H1 (cell line): Measurements from ENCODE around the gene OR5A1. TPM values are rescaled to one million over a fixed set of nuclear protein-coding genes. Genes with fewer than 3 reads are reported as not detected.

Experiments used
- CTCF ChIA-PET: fragments of 300-600 bp; sonication (Branson Sonifier 250); formaldehyde crosslinking; loops from one replicate; lab custom pipeline; 2021; ENCODE audit not compliant: partially characterized antibody; lab: Charles Lee
- POLR2A ChIA-PET: fragments of 300-600 bp; sonication (Branson Sonifier 250); formaldehyde crosslinking; loops from one replicate; lab custom pipeline; 2021; ENCODE audit warnings: inconsistent platforms; ENCODE audit not compliant: partially characterized antibody; lab: Charles Lee
- DNase-seq, 2 experiments: peaks; one replicate each; pipeline versions ENCODE4 v3.0.0 to v3.0.0-alpha.2; 2010 to 2022; ENCODE audit warnings: low spot score in 2 of 2, low read depth in 1 of 2, mixed read lengths in 1 of 2
- FAIRE-seq: peaks from 2 replicates; lab custom pipeline; 2011; peaks lifted over from hg19 to GRCh38; lab: Jason Lieb, UNC
- H2AFZ ChIP-seq: 2 replicates; pipeline ENCODE4 v1.8.1; 2012; ENCODE audit warnings: low read length, inconsistent platforms
- H2AK5ac ChIP-seq: 2 replicates; pipeline ENCODE4 v1.6.1; 2013; ENCODE audit warnings: low read depth, low read length
- H2BK120ac ChIP-seq: replicated peaks from 2 replicates; pipeline ENCODE3; 2013; ENCODE audit warnings: low read depth, low read length, inconsistent platforms
- H2BK12ac ChIP-seq: 2 replicates; pipeline ENCODE4 v1.6.1; 2013; ENCODE audit warnings: low read depth, low read length
- H2BK15ac ChIP-seq: 2 replicates; pipeline ENCODE4 v1.6.1; 2013; ENCODE audit warnings: low read length
- H2BK20ac ChIP-seq: 2 replicates; pipeline ENCODE4 v1.6.1; 2013; ENCODE audit warnings: low read length
- H2BK5ac ChIP-seq: 2 replicates; pipeline ENCODE4 v1.6.1; 2013; ENCODE audit warnings: low read depth, low read length
- H3K14ac ChIP-seq: 2 replicates; pipeline ENCODE4 v1.6.1; 2013; ENCODE audit warnings: inconsistent platforms; ENCODE audit not compliant: insufficient read length
- H3K18ac ChIP-seq: 2 replicates; pipeline ENCODE4 v1.6.1; 2013; ENCODE audit warnings: low read length; ENCODE audit errors: extremely low read depth
- H3K23ac ChIP-seq: 2 replicates; pipeline ENCODE4 v1.6.1; 2013; ENCODE audit warnings: inconsistent platforms; ENCODE audit not compliant: insufficient read length
- H3K23me2 ChIP-seq: 2 replicates; pipeline ENCODE4 v1.6.1; 2013; ENCODE audit warnings: low read depth, low read length
- H3K27ac ChIP-seq: 2 replicates; pipeline ENCODE4 v1.6.1; 2011; ENCODE audit warnings: low read depth, low read length, inconsistent platforms
- H3K27me3 ChIP-seq, 4 experiments: replicated peaks in 1 of 4; 1 replicate in 1 of 4; 2 replicates in 3 of 4; pipeline versions ENCODE4 v1.6.1 to v1.8.1; 2011 to 2013; ENCODE audit warnings: low read length in 3 of 4, mild to moderate bottlenecking in 3 of 4, inconsistent platforms in 2 of 4, mixed read lengths in 2 of 4, moderate library complexity in 1 of 4; ENCODE audit not compliant: control insufficient read depth in 3 of 4, insufficient read depth in 3 of 4; ENCODE audit errors: extremely low read depth in 1 of 4
- H3K36me3 ChIP-seq, 4 experiments: 2 replicates each; pipeline versions ENCODE4 v1.6.1 to v1.8.1; 2011 to 2013; ENCODE audit warnings: mild to moderate bottlenecking in 4 of 4, low read length in 3 of 4, moderate library complexity in 2 of 4, control low read depth in 1 of 4, inconsistent platforms in 1 of 4; ENCODE audit not compliant: insufficient read depth in 4 of 4, control insufficient read depth in 2 of 4
- H3K4ac ChIP-seq: replicated peaks from 2 replicates; pipeline ENCODE3; 2013; ENCODE audit warnings: low read length, low read depth, mixed read lengths, inconsistent platforms; ENCODE audit not compliant: insufficient read length
- H3K4me1 ChIP-seq, 4 experiments: replicated peaks in 1 of 4; 1 replicate in 1 of 4; 2 replicates in 3 of 4; pipeline versions ENCODE4 v1.6.1 to v1.8.1; 2011 to 2013; ENCODE audit warnings: low read length in 3 of 4, inconsistent platforms in 2 of 4, mixed read lengths in 1 of 4; ENCODE audit not compliant: insufficient read depth in 4 of 4, control insufficient read depth in 3 of 4
- H3K4me2 ChIP-seq, 2 experiments: 2 replicates each; pipeline versions ENCODE4 v1.6.1 to v1.8.1; 2011 to 2013; ENCODE audit warnings: low read depth in 2 of 2, low read length in 2 of 2, control low read depth in 1 of 2, inconsistent platforms in 1 of 2, mild to moderate bottlenecking in 1 of 2; ENCODE audit not compliant: insufficient read depth in 1 of 2
- H3K4me3 ChIP-seq, 4 experiments: fragments of 200-600, 300-600 bp in 1 of 4; sonication (generic), shearing (Covaris generic), sonication (Bioruptor Twin) in 1 of 4; 2 replicates each; pipeline versions ENCODE4 v1.5.1 to v1.8.1; 2011 to 2016; ENCODE audit warnings: low read length in 4 of 4, low read depth in 3 of 4, control low read depth in 2 of 4, inconsistent platforms in 2 of 4, mild to moderate bottlenecking in 2 of 4, mixed read lengths in 1 of 4, moderate library complexity in 1 of 4; ENCODE audit not compliant: insufficient read depth in 2 of 4; ENCODE audit errors: extremely low read depth in 1 of 4
- H3K56ac ChIP-seq: replicated peaks from 2 replicates; pipeline ENCODE3; 2013; ENCODE audit warnings: low read depth, mild to moderate bottlenecking, mixed read lengths, low read length, inconsistent platforms; ENCODE audit not compliant: insufficient read length
- H3K79me1 ChIP-seq: 2 replicates; pipeline ENCODE4 v1.6.1; 2013; ENCODE audit warnings: low read depth, low read length, control low read depth
- H3K79me2 ChIP-seq, 2 experiments: 2 replicates each; pipeline versions ENCODE4 v1.6.1 to v1.8.1; 2012 to 2013; ENCODE audit warnings: low read length in 2 of 2, mild to moderate bottlenecking in 2 of 2, inconsistent platforms in 1 of 2; ENCODE audit not compliant: insufficient read depth in 2 of 2, control insufficient read depth in 1 of 2
- H3K9ac ChIP-seq, 4 experiments: replicated peaks in 1 of 4; 1 replicate in 1 of 4; 2 replicates in 3 of 4; pipeline versions ENCODE4 v1.6.1 to v1.8.1; 2011 to 2013; ENCODE audit warnings: low read depth in 3 of 4, low read length in 3 of 4, control low read depth in 2 of 4, mild to moderate bottlenecking in 2 of 4, moderate library complexity in 2 of 4, inconsistent platforms in 1 of 4; ENCODE audit errors: extremely low read depth in 1 of 4
- H3K9me3 ChIP-seq, 2 experiments: 2 replicates each; pipeline versions ENCODE4 v1.6.1 to v1.8.1; 2012 to 2013; ENCODE audit warnings: mild to moderate bottlenecking in 2 of 2, moderate library complexity in 2 of 2, control low read depth in 1 of 2, inconsistent platforms in 1 of 2, low read depth in 1 of 2, low read length in 1 of 2, mixed read lengths in 1 of 2; ENCODE audit not compliant: insufficient read depth in 2 of 2
- H4K20me1 ChIP-seq, 2 experiments: replicated peaks in 1 of 2; 2 replicates each; pipeline versions ENCODE3 to v1.8.1; 2011 to 2013; ENCODE audit warnings: inconsistent platforms in 2 of 2, low read length in 2 of 2, mild to moderate bottlenecking in 1 of 2; ENCODE audit not compliant: insufficient read depth in 2 of 2, control insufficient read depth in 1 of 2
- H4K5ac ChIP-seq: 2 replicates; pipeline ENCODE4 v1.6.1; 2013; ENCODE audit warnings: low read length, low read depth, mixed read lengths, inconsistent platforms; ENCODE audit not compliant: insufficient read length
- H4K8ac ChIP-seq: 2 replicates; pipeline ENCODE4 v1.8.0; 2013; ENCODE audit warnings: mild to moderate bottlenecking, moderate library complexity, low read length, inconsistent platforms; ENCODE audit not compliant: insufficient read depth; ENCODE audit errors: extremely low read depth
- H4K91ac ChIP-seq: replicated peaks from 2 replicates; pipeline ENCODE3; 2013; ENCODE audit warnings: low read length, mixed read lengths, inconsistent platforms; ENCODE audit not compliant: insufficient read length
- BCL11A ChIP-seq, 2 experiments: IDR thresholded peaks; one replicate each; pipeline ENCODE4 v1.6.1; 2011; ENCODE audit warnings: low read depth in 2 of 2, low read length in 2 of 2, mild to moderate bottlenecking in 2 of 2
- KDM4A ChIP-seq: IDR thresholded peaks from one replicate; pipeline ENCODE4 v1.7.1; 2012; ENCODE audit warnings: low read depth, mild to moderate bottlenecking, moderate library complexity, low read length, inconsistent platforms; ENCODE audit not compliant: severe bottlenecking
- SRF ChIP-seq: IDR thresholded peaks from 2 replicates; pipeline ENCODE4 v1.6.1; 2011; ENCODE audit warnings: mild to moderate bottlenecking, low read depth, low read length, moderate library complexity
- TCF12 ChIP-seq: IDR thresholded peaks from 2 replicates; pipeline ENCODE4 v1.6.1; 2011; ENCODE audit warnings: low read depth, mild to moderate bottlenecking, low read length
- YY1 ChIP-seq: IDR thresholded peaks from 2 replicates; pipeline ENCODE4 v1.6.1; 2011; ENCODE audit warnings: low read depth, mild to moderate bottlenecking, low read length
- polyA plus RNA-seq, 7 experiments: library from polyadenylated mRNA; depleted of rRNA in 3 of 7; stranded (reverse) in 5 of 7; unstranded in 2 of 7; fragments of >200 nt in 5 of 7; fragments of 200-250 nt in 2 of 7; gene quantifications; 1 replicate in 5 of 7; 2 replicates in 1 of 7; 4 replicates in 1 of 7; pipeline versions ENCODE4 v1.2.1 to v1.2.3, GENCODE V29; 2011 to 2013; ENCODE audit warnings: missing spikeins in 2 of 7, mixed read lengths in 2 of 7
- total RNA-seq: library from RNA; stranded (reverse); fragmentation: NEBNext Ultra II Directional; extraction: Animal tissue kit (Norgen Biotek cat#: 25700); gene quantifications from 2 replicates; pipeline ENCODE4 v1.2.1, GENCODE V29; 2021

OR5A1 gene
- total and polyA plus RNA-seq, 2 of the 8 experiments (the other 6 are each of a cell fraction or from before 2014, with no cell fraction given), result not detected

- POLR2A ChIA-PET, result no interaction called here
- no peak overlapping the region for H2AK5ac ChIP-seq
- TF ChIP-seq KDM4A, result no peak
- TF ChIP-seq YY1, result no peak
- no peak for TF ChIP-seq TCF12
- no peak for TF ChIP-seq BCL11A (IDR thresholded peaks at IDR 0.05; ENCODE audit: low read depth in 2 of 2, low read length in 2 of 2)
- TF ChIP-seq SRF, result no peak
Measured at GRCh38 chr11:59394186-59394585, 42.1 kb upstream of the OR5A1 start.

More at GRCh38 chr11:59394186-59394585, 42.1 kb upstream of the OR5A1 start:
- H3K4me2 ChIP-seq, result no peak overlapping the region
- FAIRE-seq, result no peak
- no peaks in the 10 kb centered on the region for H3K79me1 ChIP-seq
- no peak overlapping the region for H2BK15ac ChIP-seq
- H3K4me1 ChIP-seq, result no peaks in the 10 kb centered on the region
- no peak overlapping the region for H3K4ac ChIP-seq
- H3K4me3 ChIP-seq, result no peak overlapping the region
- no peaks in the 10 kb centered on the region; a peak in 1 of 7 replicates for H3K27me3 ChIP-seq
- no peak overlapping the region for H3K56ac ChIP-seq
- no peaks in the 10 kb centered on the region for H3K23me2 ChIP-seq
- no peak overlapping the region for H4K5ac ChIP-seq
- CTCF ChIA-PET, result interaction anchor here (0.7 kb wide), 1 partner anchor 27 kb away, joined by 3 read pairs; no protein-coding TSS in a partner anchor
- H4K91ac ChIP-seq, result no peak overlapping the region
- H2BK20ac ChIP-seq, result no peak overlapping the region
- H3K36me3 ChIP-seq, result no peaks in the 10 kb centered on the region
- H2BK12ac ChIP-seq, result no peak overlapping the region
- no peak overlapping the region for H3K27ac ChIP-seq
- no peak overlapping the region for H4K8ac ChIP-seq
- no peak overlapping the region for H3K14ac ChIP-seq
- H4K20me1 ChIP-seq, result no peaks in the 10 kb centered on the region
- no peak for DNase-seq
- H2AFZ ChIP-seq, result no peak overlapping the region
- H3K18ac ChIP-seq, result no peak overlapping the region
- H2BK5ac ChIP-seq, result no peak overlapping the region
- H3K23ac ChIP-seq, result no peak overlapping the region
- H3K79me2 ChIP-seq, result no peaks in the 10 kb centered on the region
- no peak overlapping the region for H2BK120ac ChIP-seq
- H3K9me3 ChIP-seq, result peaks cover 4 to 9% of the 10 kb centered on the region in 2 experiments; a peak in 3 of 4 replicates
- no peak overlapping the region for H3K9ac ChIP-seq
